Upper lobe of left lung (tissue), 4 donors: ENCODE results near the gene SLF1.

Source experiments
- EP300 ChIP-seq, 4 donors: sonication (generic); formaldehyde crosslinking; IDR thresholded peaks; one replicate each; pipeline ENCODE4 v1.5.1; 2017; ENCODE audit warnings: antibody characterized with exemption in 4 of 4, control low read depth in 2 of 4
- POLR2A ChIP-seq, 4 donors: fragments of 450-650 bp; IDR thresholded peaks; one replicate each; pipeline ENCODE4 v1.5.1; 2016 to 2017; ENCODE audit warnings: antibody characterized with exemption in 4 of 4, mild to moderate bottlenecking in 2 of 4

- TF ChIP-seq EP300 (IDR thresholded peaks at IDR 0.05) (no peak), POLR2A (IDR thresholded peaks at IDR 0.05) (no peak)
These were observed 28.3 kb downstream of the SLF1 start for GRCh38 chr5:94646758-94647157.
